ENCODE measurements around the gene MT3.

MT3 gene

GRCh38 chr16:56547949-56548567, 41.3 kb upstream of the MT3 start:
- Histone ChIP-seq H4K20me1 (ENCODE audit: insufficient read depth, low read length) (no peaks in the 10 kb centered on the region), H3K4me1 (ENCODE audit: low read length) (peaks cover 7% of the 10 kb centered on the region), H3K4me3 (ENCODE audit: low read length) (no peak overlapping the region), H3K79me2 (ENCODE audit: low read length) (no peaks in the 10 kb centered on the region), H3K4me2 (ENCODE audit: low read length) (no peak overlapping the region), H3K27ac (ENCODE audit: low read length) (no peak overlapping the region), H3K9ac (ENCODE audit: low read length) (no peak overlapping the region), H3K27me3 (ENCODE audit: low read depth, low read length) (peaks cover 10% of the 10 kb centered on the region), H2AFZ (ENCODE audit: low read depth, low read length) (no peak overlapping the region), H3K9me3 (ENCODE audit: insufficient read depth, low read length) (no peaks in the 10 kb centered on the region), H3K36me3 (replicated peaks; ENCODE audit: low read depth, low read length) (no peaks in the 10 kb centered on the region)
- TF ChIP-seq EZH2phosphoT487 (IDR thresholded peaks at IDR 0.05; ENCODE audit: low read depth), result no peak
- no peak for TF ChIP-seq CTCF (IDR thresholded peaks at IDR 0.05; ENCODE audit: low read depth, low read length)

GRCh38 chr16:56549161-56549560, 40.2 kb upstream of the MT3 start:
- Histone ChIP-seq H4K20me1 (ENCODE audit: insufficient read depth, low read length) (no peaks in the 10 kb centered on the region), H3K36me3 (replicated peaks; ENCODE audit: low read depth, low read length) (no peaks in the 10 kb centered on the region), H3K9ac (ENCODE audit: low read length) (no peak overlapping the region), H3K79me2 (ENCODE audit: low read length) (no peaks in the 10 kb centered on the region), H3K27me3 (ENCODE audit: low read depth, low read length) (peaks cover 10% of the 10 kb centered on the region), H2AFZ (ENCODE audit: low read depth, low read length) (no peak overlapping the region), H3K9me3 (ENCODE audit: insufficient read depth, low read length) (no peaks in the 10 kb centered on the region), H3K4me3 (ENCODE audit: low read length) (no peak overlapping the region), H3K4me1 (ENCODE audit: low read length) (peaks cover 7% of the 10 kb centered on the region), H3K27ac (ENCODE audit: low read length) (no peak overlapping the region), H3K4me2 (ENCODE audit: low read length) (no peak overlapping the region)
- TF ChIP-seq CTCF (IDR thresholded peaks at IDR 0.05; ENCODE audit: low read depth, low read length), result no peak
- TF ChIP-seq EZH2phosphoT487 (IDR thresholded peaks at IDR 0.05; ENCODE audit: low read depth), result no peak

- Histone ChIP-seq H3K9ac (ENCODE audit: low read length) (no peak overlapping the region), H3K79me2 (ENCODE audit: low read length) (no peaks in the 10 kb centered on the region), H3K4me3 (ENCODE audit: low read length) (no peak overlapping the region), H3K27ac (ENCODE audit: low read length) (no peak overlapping the region), H3K9me3 (ENCODE audit: insufficient read depth, low read length) (no peaks in the 10 kb centered on the region), H3K27me3 (ENCODE audit: low read depth, low read length) (peaks cover 15% of the 10 kb centered on the region), H3K36me3 (replicated peaks; ENCODE audit: low read depth, low read length) (no peaks in the 10 kb centered on the region), H2AFZ (ENCODE audit: low read depth, low read length) (no peak overlapping the region), H3K4me1 (ENCODE audit: low read length) (peaks cover 7% of the 10 kb centered on the region), H4K20me1 (ENCODE audit: insufficient read depth, low read length) (no peaks in the 10 kb centered on the region), H3K4me2 (ENCODE audit: low read length) (no peak overlapping the region)
- TF ChIP-seq EZH2phosphoT487 (IDR thresholded peaks at IDR 0.05; ENCODE audit: low read depth) (no peak), CTCF (IDR thresholded peaks at IDR 0.05; ENCODE audit: low read depth, low read length) (no peak)
Observed at GRCh38 chr16:56549744-56550385, 39.5 kb upstream of the MT3 start.

- Histone ChIP-seq H3K9ac (ENCODE audit: low read length) (no peak overlapping the region), H3K27me3 (ENCODE audit: low read depth, low read length) (peaks cover 14% of the 10 kb centered on the region), H3K9me3 (ENCODE audit: insufficient read depth, low read length) (no peaks in the 10 kb centered on the region), H3K4me3 (ENCODE audit: low read length) (no peak overlapping the region), H3K4me2 (ENCODE audit: low read length) (no peak overlapping the region), H3K27ac (ENCODE audit: low read length) (no peak overlapping the region), H3K36me3 (replicated peaks; ENCODE audit: low read depth, low read length) (no peaks in the 10 kb centered on the region), H3K4me1 (ENCODE audit: low read length) (peaks cover 7% of the 10 kb centered on the region), H4K20me1 (ENCODE audit: insufficient read depth, low read length) (no peaks in the 10 kb centered on the region), H3K79me2 (ENCODE audit: low read length) (no peaks in the 10 kb centered on the region), H2AFZ (ENCODE audit: low read depth, low read length) (no peak overlapping the region)
- TF ChIP-seq EZH2phosphoT487 (IDR thresholded peaks at IDR 0.05; ENCODE audit: low read depth) (no peak), CTCF (IDR thresholded peaks at IDR 0.05; ENCODE audit: low read depth, low read length) (no peak)
Observed at GRCh38 chr16:56551796-56552738, 37.3 kb upstream of the MT3 start.

Data from OCI-LY3 (cell line).